ENCODE data around the gene ZNF526. TPM values are rescaled to one million over a fixed set of nuclear protein-coding genes. Genes with fewer than 3 reads are reported as not detected.

ZNF526 gene, protein sequence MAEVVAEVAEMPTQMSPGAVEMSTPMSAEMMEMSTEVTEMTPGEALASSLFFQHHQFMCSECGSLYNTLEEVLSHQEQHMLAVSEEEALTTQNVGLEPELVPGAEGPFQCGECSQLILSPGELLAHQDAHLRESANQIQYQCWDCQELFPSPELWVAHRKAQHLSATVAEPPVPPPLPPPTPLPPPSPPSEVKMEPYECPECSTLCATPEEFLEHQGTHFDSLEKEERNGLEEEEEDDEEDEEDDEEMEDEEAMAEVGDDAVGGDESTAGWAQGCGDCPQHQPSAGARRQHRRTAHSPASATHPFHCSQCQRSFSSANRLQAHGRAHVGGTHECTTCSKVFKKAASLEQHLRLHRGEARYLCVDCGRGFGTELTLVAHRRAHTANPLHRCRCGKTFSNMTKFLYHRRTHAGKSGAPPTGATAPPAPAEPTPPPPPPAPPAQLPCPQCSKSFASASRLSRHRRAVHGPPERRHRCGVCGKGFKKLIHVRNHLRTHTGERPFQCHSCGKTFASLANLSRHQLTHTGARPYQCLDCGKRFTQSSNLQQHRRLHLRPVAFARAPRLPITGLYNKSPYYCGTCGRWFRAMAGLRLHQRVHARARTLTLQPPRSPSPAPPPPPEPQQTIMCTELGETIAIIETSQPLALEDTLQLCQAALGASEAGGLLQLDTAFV
- 4.8 and 5.9 TPM in 2 replicates for polyA plus RNA-seq (2011; rRNA removed)
- polyA minus RNA-seq (2011; rRNA and poly(A)+ RNA removed): 9.8 and 14.0 TPM in 2 replicates

DNA sequence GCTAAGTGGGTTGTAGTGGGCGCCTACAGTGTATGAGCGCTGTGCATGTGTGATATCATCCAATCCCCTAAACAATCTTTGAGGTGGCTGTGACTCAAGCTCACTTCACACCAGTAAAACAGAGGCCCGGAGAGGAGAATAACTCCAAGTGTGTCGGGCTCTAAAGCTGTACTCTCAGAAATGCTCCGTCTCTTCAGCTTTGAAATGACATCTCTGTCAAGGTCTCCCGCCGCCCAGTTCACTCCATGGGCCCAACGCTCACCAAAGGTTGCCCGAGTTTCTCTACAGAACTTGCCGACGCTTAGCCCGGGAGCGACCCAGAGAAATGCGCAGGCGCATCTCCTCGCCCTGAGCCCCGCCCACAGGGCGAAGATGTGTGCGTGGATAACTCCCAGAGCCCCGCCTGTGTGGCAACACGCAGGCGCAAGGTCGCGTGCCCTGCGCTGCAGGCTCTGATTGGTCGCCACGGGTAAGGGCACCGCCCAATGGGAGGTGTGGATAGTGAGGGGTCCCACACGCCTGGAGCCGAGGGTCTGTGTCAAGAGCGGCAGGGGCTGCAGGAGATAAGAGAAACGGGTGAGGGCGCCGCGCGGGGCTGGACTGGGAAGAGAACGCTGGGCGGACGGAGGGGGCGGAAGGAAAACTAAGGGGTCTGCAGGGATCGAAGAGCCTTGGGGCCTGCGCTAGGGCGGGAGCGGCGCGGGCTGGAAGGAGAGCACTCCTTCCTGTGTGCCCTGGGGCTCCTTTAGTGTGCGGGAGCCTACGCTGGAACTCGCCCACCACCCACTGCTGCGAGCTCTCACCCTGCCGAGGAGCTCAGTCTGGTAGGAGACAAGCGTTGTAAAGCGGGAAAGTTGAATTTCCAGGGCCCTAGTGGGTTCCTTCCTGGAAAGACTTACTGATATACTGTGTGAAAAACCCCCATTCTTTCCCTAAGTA, at the start of gene ZNF526:
ZNF526 (plus strand) TSS at position 501 of the 939 bp plus-strand sequence. CDS start 4,092 bp downstream, outside the sequence.
- peak; percentile 83 for DNase-seq (ENCODE audit: low read depth)
- CTCF ChIA-PET: interaction anchor here (1.1 to 1.5 kb wide), 3 partner anchors 19 to 87 kb away, joined by 3 to 5 read pairs (median 4); no protein-coding TSS in a partner anchor
- POLR2A ChIA-PET: no interaction called here
- TF ChIP-seq, protein P1, sequence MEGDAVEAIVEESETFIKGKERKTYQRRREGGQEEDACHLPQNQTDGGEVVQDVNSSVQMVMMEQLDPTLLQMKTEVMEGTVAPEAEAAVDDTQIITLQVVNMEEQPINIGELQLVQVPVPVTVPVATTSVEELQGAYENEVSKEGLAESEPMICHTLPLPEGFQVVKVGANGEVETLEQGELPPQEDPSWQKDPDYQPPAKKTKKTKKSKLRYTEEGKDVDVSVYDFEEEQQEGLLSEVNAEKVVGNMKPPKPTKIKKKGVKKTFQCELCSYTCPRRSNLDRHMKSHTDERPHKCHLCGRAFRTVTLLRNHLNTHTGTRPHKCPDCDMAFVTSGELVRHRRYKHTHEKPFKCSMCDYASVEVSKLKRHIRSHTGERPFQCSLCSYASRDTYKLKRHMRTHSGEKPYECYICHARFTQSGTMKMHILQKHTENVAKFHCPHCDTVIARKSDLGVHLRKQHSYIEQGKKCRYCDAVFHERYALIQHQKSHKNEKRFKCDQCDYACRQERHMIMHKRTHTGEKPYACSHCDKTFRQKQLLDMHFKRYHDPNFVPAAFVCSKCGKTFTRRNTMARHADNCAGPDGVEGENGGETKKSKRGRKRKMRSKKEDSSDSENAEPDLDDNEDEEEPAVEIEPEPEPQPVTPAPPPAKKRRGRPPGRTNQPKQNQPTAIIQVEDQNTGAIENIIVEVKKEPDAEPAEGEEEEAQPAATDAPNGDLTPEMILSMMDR (IDR thresholded peaks at IDR 0.05; ENCODE audit: insufficient read depth, low read depth, low read length): no peak
- peaks cover 11% of the 10 kb centered on the region for H3K36me3 ChIP-seq (ENCODE audit: control insufficient read depth, insufficient read depth, low read length)
- H3K27me3 ChIP-seq (ENCODE audit: control insufficient read depth, insufficient read depth, low read length): no peaks in the 10 kb centered on the region
- peak within 1 kb of the TSS; percentile 72 for H3K4me3 ChIP-seq (ENCODE audit: low read depth, low read length)

DNA sequence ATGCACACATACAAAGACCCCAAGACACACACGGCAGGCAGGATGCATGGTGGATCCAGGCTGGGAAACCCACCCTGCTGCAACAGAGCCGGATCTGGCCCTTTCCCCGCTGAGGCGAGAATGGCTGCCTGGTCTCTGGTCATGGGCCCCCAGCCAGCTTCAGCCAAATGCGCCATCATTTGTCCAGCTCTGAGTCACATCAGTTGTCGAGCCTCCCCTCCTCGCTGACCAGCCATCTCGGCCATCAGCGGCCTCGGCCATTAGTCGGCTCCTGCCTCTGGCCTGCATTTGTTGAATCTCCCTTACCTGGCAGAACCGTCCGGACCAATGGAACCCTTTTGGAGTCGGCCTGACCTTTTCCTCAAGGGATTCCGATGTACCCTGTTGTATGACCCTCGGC, 49.4 kb upstream of the ZNF526 start:
- Histone ChIP-seq H3K36me3 (ENCODE audit: control insufficient read depth, insufficient read depth, low read length) (no peaks in the 10 kb centered on the region), H3K4me3 (ENCODE audit: low read depth, low read length) (no peak overlapping the region), H3K27me3 (ENCODE audit: control insufficient read depth, insufficient read depth, low read length) (peaks cover 27% of the 10 kb centered on the region)
- TF ChIP-seq, protein P1 (IDR thresholded peaks at IDR 0.05; ENCODE audit: insufficient read depth, low read depth, low read length): no peak
- ChIA-PET POLR2A (no interaction called here), CTCF (no interaction called here)
- no peak for DNase-seq (ENCODE audit: low read depth)

DNA sequence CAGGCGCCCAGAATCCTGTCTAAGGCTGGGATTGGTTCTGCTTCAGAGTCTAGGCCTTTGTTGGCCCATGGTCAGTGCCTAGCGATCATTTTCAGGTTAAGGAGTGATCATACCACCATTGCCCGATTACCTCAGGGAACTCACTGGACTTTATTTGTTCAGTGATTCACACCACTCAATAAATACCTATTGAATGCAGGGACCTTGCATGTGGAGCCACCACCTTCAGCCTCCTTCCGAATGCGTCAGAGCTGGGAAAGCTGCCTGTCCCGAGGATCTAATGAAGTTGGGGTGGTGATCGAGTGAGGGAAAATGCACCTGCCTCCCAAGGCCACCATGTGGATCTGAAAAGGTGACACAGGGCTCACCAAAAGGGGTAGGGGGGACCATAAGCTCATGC, 47.9 kb upstream of the ZNF526 start:
- Histone ChIP-seq H3K36me3 (ENCODE audit: control insufficient read depth, insufficient read depth, low read length) (no peaks in the 10 kb centered on the region), H3K4me3 (ENCODE audit: low read depth, low read length) (no peak overlapping the region), H3K27me3 (ENCODE audit: control insufficient read depth, insufficient read depth, low read length) (peaks cover 26% of the 10 kb centered on the region)
- no peak for DNase-seq (ENCODE audit: low read depth)
- ChIA-PET CTCF (interaction anchor here (0.8 kb wide), 1 partner anchor 12 kb away, joined by 3 read pairs; no protein-coding TSS in a partner anchor), POLR2A (no interaction called here)
- TF ChIP-seq, protein P1 (IDR thresholded peaks at IDR 0.05; ENCODE audit: insufficient read depth, low read depth, low read length): no peak

DNA sequence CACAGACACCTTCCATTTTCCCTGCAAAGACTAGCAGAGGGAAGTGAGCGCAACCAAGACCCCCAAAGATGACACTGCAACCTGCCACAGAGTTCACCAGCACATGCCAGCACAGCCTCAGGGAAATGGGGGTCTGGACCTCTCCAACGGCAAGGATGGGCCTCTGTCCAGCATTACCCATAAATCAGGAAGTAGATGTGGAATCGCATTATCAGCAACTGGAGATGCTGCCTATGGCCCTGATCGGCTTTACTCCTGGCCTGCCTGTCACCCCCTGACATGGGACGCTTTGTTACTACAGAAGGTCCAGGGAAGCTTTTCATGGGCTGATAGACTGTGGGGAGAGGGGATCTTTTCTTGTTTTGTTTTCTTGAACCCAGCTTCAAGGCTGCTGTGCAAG, 46.4 kb upstream of the ZNF526 start:
- POLR2A ChIA-PET: no interaction called here
- CTCF ChIA-PET: no interaction called here
- H3K27me3 ChIP-seq (ENCODE audit: control insufficient read depth, insufficient read depth, low read length): peaks cover 32% of the 10 kb centered on the region
- no peak overlapping the region for H3K4me3 ChIP-seq (ENCODE audit: low read depth, low read length)
- DNase-seq (ENCODE audit: low read depth): no peak
- H3K36me3 ChIP-seq (ENCODE audit: control insufficient read depth, insufficient read depth, low read length): no peaks in the 10 kb centered on the region
- TF ChIP-seq, protein P1 (IDR thresholded peaks at IDR 0.05; ENCODE audit: insufficient read depth, low read depth, low read length): no peak
